Panc1 (cell line): ENCODE data around the gene TXNRD1.

Experiments used
- CTCF ChIP-seq: fragments of 450-650 bp; IDR thresholded peaks from 2 replicates; pipeline ENCODE4 v1.5.1; 2017; ENCODE audit warnings: mild to moderate bottlenecking
- POLR2AphosphoS5 ChIP-seq: IDR thresholded peaks from 2 replicates; pipeline ENCODE4 v1.6.1; 2012; ENCODE audit warnings: mild to moderate bottlenecking, low read depth, low read length, moderate library complexity

DNA sequence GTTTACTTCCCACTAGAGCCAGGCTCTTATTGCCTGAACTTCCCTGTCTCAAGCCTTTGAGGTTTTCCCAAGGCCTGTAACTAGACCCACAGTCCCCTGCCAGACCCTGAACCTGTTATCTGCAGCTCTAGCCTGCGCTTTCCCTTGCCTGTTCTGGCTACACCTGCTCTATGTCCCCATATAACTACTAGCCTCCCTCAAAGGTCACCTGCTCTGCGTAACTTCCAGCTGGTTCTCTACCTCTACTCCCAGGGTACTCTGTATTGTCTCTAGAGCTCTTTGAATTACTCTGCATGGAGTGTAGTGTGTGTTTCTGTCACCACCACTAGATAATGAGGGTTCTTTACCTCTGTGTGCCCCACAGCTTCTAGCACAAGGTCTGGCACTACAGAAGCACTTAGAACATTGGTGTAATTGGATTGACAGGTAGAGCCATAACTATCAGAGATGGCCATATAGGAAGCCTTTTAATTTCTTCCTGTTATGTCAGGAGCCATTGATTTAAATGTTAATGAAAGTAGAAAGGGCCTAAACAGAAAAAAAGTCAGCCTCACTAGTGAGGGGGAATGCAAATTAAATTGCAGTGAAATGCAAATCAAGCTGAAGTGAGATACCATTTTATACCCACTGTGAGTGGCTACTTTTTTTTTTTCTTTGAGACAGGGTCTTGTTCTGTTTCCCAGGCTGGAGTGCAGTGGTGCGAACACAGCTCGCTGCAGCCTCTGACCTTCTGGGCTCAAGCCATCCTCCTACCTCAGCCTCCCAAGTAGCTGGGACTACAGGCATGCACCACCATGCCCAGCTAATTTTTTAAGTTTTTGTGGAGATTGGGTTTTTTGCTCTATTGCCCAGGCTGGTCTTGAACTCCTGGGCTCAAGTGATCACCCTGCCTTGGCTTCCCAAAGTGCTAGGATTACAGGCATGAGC, 135.7 kb downstream of the TXNRD1 start:
- TF ChIP-seq CTCF (no peak), POLR2AphosphoS5 (no peak; the same call in 1 of the 2 replicates)
